Nephron progenitor cell (in vitro differentiated cells): ENCODE measurements around the gene DYRK1B.
"Not testable (repeated sequence)": the region's sequence is repeated elsewhere in the genome, so short reads cannot be mapped to it uniquely, and the experiment has no call there.

Source experiments
- DNase-seq: peaks from one replicate; pipeline ENCODE4 v3.0.0; 2021
- H3K27ac Mint-ChIP-seq: 2 replicates; pipeline ENCODE4 v1.8.0; 2021; ENCODE audit warnings: mild to moderate bottlenecking, moderate library complexity, mixed read lengths
- H3K27me3 Mint-ChIP-seq: 2 replicates; pipeline ENCODE4 v1.8.0; 2021; ENCODE audit warnings: mild to moderate bottlenecking, low read depth, mixed read lengths; ENCODE audit not compliant: poor library complexity
- H3K36me3 Mint-ChIP-seq: 2 replicates; pipeline ENCODE4 v1.8.0; 2021; ENCODE audit warnings: low read depth, mixed read lengths
- H3K4me1 Mint-ChIP-seq: 2 replicates; pipeline ENCODE4 v1.8.0; 2021; ENCODE audit warnings: mixed read lengths
- H3K4me3 Mint-ChIP-seq: 2 replicates; pipeline ENCODE4 v1.8.0; 2021; ENCODE audit warnings: mild to moderate bottlenecking, moderate library complexity, mixed read lengths
- H3K9me3 Mint-ChIP-seq: 2 replicates; pipeline ENCODE4 v1.8.0; 2021; ENCODE audit warnings: mild to moderate bottlenecking, moderate library complexity, mixed read lengths
- CTCF ChIP-seq: fragments of 200-600 bp; sonication (generic); IDR thresholded peaks from 2 replicates; pipeline ENCODE4 v1.5.0; 2021; ENCODE audit warnings: antibody characterized with exemption

DYRK1B gene

GRCh38 chr19:39833464-39834286, at the start of gene DYRK1B:
Gene DYRK1B (minus strand): TSS chr19:39834162. CDS start chr19:39831867, 2,295 bp downstream.
- TF ChIP-seq CTCF = no peak
- peaks cover 68% of the 10 kb centered on the region for H3K36me3 Mint-ChIP-seq
- H3K27me3 Mint-ChIP-seq = no peaks in the 10 kb centered on the region
- H3K4me1 Mint-ChIP-seq = peaks cover 38% of the 10 kb centered on the region
- peak within 1 kb of the TSS; percentile 97 for H3K27ac Mint-ChIP-seq
- DNase-seq = peak; percentile 97
- peak within 1 kb of the TSS; percentile 92 for H3K4me3 Mint-ChIP-seq
- no peaks in the 10 kb centered on the region for H3K9me3 Mint-ChIP-seq

- DNase-seq, H3K9me3 Mint-ChIP-seq, H3K27me3 Mint-ChIP-seq, H3K4me3 Mint-ChIP-seq, H3K4me1 Mint-ChIP-seq, H3K27ac Mint-ChIP-seq, H3K36me3 Mint-ChIP-seq: not testable (repeated sequence)
Measured at GRCh38 chr19:39882645-39883044, 48.7 kb upstream of the DYRK1B start.

- H3K4me3 Mint-ChIP-seq, H3K9me3 Mint-ChIP-seq, H3K27me3 Mint-ChIP-seq, H3K36me3 Mint-ChIP-seq, H3K4me1 Mint-ChIP-seq, H3K27ac Mint-ChIP-seq: not testable (repeated sequence)
- TF ChIP-seq CTCF = peak; percentile 61
- peak; percentile 70 for DNase-seq
Measured at GRCh38 chr19:39881495-39882110, 47.6 kb upstream of the DYRK1B start.

- H3K27ac Mint-ChIP-seq, H3K36me3 Mint-ChIP-seq, H3K4me3 Mint-ChIP-seq, H3K9me3 Mint-ChIP-seq, H3K27me3 Mint-ChIP-seq, H3K4me1 Mint-ChIP-seq, DNase-seq: not testable (repeated sequence)
Measured at GRCh38 chr19:39880241-39880640, 46.3 kb upstream of the DYRK1B start.

- not testable (repeated sequence) for H3K9me3 Mint-ChIP-seq, DNase-seq, H3K4me3 Mint-ChIP-seq, H3K4me1 Mint-ChIP-seq, H3K36me3 Mint-ChIP-seq, H3K27ac Mint-ChIP-seq, H3K27me3 Mint-ChIP-seq
Measured at GRCh38 chr19:39879796-39880195, 45.8 kb upstream of the DYRK1B start.

- H3K4me3 Mint-ChIP-seq, DNase-seq, H3K36me3 Mint-ChIP-seq, H3K27ac Mint-ChIP-seq, H3K4me1 Mint-ChIP-seq, H3K9me3 Mint-ChIP-seq: not testable (repeated sequence)
- peaks cover 11% of the 10 kb centered on the region for H3K27me3 Mint-ChIP-seq
Measured at GRCh38 chr19:39878866-39879265, 44.9 kb upstream of the DYRK1B start.

GRCh38 chr19:39878398-39878797, 44.4 kb upstream of the DYRK1B start:
- TF ChIP-seq CTCF = no peak
- Mint-ChIP-seq H3K27me3 (peaks cover 11% of the 10 kb centered on the region), H3K9me3 (no peaks in the 10 kb centered on the region), H3K27ac (no peak overlapping the region), H3K4me1 (peaks cover 6% of the 10 kb centered on the region), H3K36me3 (no peaks in the 10 kb centered on the region), H3K4me3 (no peak overlapping the region)
- DNase-seq = no peak

- H3K4me1 Mint-ChIP-seq, H3K9me3 Mint-ChIP-seq, H3K27ac Mint-ChIP-seq, DNase-seq, H3K4me3 Mint-ChIP-seq, H3K36me3 Mint-ChIP-seq: not testable (repeated sequence)
- H3K27me3 Mint-ChIP-seq = peaks cover 11% of the 10 kb centered on the region
Measured at GRCh38 chr19:39877982-39878381, 44.0 kb upstream of the DYRK1B start.

- peak overlapping the region; percentile 21 for H3K27ac Mint-ChIP-seq
- DNase-seq, H3K9me3 Mint-ChIP-seq, H3K4me1 Mint-ChIP-seq, H3K27me3 Mint-ChIP-seq, H3K4me3 Mint-ChIP-seq, H3K36me3 Mint-ChIP-seq: not testable (repeated sequence)
Measured at GRCh38 chr19:39877488-39877887, 43.5 kb upstream of the DYRK1B start.

GRCh38 chr19:39876486-39876885, 42.5 kb upstream of the DYRK1B start:
- H3K36me3 Mint-ChIP-seq, H3K27ac Mint-ChIP-seq, H3K4me1 Mint-ChIP-seq: not testable (repeated sequence)

GRCh38 chr19:39875401-39875864, 41.5 kb upstream of the DYRK1B start:
- DNase-seq, H3K27ac Mint-ChIP-seq, H3K36me3 Mint-ChIP-seq, H3K4me1 Mint-ChIP-seq, H3K9me3 Mint-ChIP-seq, H3K27me3 Mint-ChIP-seq, H3K4me3 Mint-ChIP-seq: not testable (repeated sequence)

More at GRCh38 chr19:39876486-39876885, 42.5 kb upstream of the DYRK1B start:
- DNase-seq, H3K27me3 Mint-ChIP-seq, H3K9me3 Mint-ChIP-seq, H3K4me3 Mint-ChIP-seq: not testable (repeated sequence)
